Testis (tissue), 2 donors: ENCODE measurements around the gene GFPT2.

ENCODE experiments used
- CTCF ChIP-seq, 3 experiments: fragments of 450-650 bp in 2 of 3; fragments of 200-600 bp in 1 of 3; sonication (generic) in 1 of 3; IDR thresholded peaks; one replicate each; pipeline ENCODE4 v1.5.1; 2016 to 2019; ENCODE audit warnings: antibody characterized with exemption in 3 of 3, mild to moderate bottlenecking in 2 of 3, moderate library complexity in 1 of 3
- POLR2A ChIP-seq: fragments of 450-650 bp; IDR thresholded peaks from one replicate; pipeline ENCODE4 v1.6.1; 2017; ENCODE audit warnings: antibody characterized with exemption, mild to moderate bottlenecking, moderate library complexity

DNA sequence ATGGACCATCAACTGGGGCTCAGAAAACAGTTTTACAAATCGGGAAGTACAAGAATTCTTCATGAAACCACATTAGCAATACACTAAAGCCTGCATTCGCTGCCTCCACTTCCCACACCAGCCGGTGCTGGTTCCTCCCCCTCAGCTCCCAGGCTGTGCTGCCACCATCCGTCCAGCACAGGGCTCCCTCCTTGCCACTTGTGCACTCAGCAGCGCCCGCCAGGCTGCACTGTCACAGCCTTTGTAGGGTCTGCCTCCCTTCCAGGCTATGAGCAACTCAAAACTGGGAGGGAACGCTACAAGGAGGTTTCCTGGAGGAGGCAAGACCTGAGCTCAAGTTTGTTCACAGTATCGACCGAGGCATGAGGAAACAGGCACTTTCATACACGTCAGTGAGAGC, 69.0 kb downstream of the GFPT2 start:
- no peak for TF ChIP-seq CTCF (IDR thresholded peaks at IDR 0.05)
- TF ChIP-seq POLR2A, result no peak
